SIG-M5 (cell line): ENCODE measurements around the gene MEGF10.

ENCODE experiments used
- DNase-seq: peaks from one replicate; lab custom pipeline; 2025; lab: John Stamatoyannopoulos, UW

MEGF10 gene

DNA sequence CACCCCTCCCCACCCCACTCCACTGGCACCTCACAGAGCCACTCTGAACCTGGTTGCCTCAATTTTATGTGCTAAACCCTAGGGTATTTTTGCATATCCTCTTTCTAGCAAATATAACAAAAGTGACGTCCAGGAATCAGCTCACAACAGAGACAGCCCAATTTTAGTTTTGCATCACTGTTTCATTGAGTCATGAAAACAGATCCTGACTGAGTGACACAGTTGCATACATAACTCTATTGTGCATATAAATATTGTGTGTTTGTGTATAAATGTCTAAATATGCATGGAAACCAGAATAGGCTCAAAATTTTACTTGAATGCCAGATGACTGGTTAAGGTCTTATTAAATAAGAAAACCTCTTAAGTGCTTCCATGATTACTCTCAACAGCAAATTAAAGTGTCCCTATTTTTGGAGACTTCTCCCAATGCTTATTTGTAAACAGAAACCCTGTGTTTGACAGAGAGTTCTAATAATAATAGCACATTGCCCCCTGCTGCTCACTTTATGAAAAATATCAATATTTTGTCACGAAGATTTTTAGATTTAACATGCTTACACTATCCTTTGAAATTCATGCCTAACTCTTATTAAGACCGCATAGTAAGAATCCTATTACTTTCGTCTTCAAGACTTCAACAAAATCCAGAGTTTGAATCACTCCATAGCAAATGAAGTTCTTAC is 151.3 kb downstream of the MEGF10 start:
- no peak for DNase-seq

DNA sequence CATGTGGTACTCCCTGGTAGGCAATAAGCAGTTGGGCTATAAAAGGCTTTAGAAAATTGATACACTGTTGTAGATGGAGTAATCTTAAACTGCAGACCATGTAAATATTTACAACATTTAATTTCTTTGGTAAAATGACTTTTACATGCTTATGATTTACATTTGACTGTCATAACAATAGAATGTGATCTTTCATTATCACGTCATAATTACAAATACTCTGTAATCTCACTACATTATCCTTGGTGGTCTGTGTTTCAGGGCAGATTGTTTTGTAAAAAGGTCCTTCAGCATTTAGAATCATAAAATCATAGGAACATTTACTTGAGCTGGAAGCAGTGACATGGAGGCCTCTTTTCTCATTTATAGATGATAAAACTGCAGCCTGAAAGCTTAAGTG is 153.6 kb downstream of the MEGF10 start:
- no peak for DNase-seq

DNA sequence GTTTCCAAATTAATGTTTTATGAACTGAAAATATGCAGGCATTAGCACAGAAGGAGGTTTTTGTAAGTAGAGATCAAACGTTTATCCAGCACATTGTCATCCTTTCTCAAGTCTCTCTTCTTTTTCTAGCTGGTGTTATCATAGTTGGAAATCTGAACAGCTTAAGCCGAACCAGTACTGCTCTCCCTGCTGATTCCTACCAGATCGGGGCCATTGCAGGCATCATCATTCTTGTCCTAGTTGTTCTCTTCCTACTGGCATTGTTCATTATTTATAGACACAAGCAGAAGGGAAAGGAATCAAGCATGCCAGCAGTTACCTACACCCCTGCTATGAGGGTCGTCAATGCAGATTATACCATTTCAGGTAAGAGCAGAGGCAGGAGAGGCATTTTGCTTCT is 154.7 kb downstream of the MEGF10 start:
- DNase-seq = no peak

DNA sequence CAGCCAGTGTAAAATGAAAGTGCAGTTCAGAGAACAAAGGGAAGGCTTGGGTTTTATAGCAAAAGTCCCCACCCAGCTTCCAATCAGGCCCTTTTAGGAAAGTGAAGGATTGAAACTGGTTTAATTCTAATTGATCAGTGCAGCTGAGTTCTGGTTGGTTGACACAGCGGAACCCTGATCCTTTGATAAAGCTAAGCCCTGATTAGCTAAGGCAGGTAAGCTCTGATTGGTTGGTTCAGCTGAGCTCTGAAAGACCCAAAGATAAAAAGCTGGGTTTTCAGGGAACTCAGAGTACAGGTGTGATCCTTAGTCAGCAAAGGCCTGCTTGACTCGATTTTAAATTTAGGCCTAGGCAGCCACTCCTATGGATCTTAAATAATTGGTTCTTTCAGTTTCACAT is 156.0 kb downstream of the MEGF10 start:
- DNase-seq = no peak

DNA sequence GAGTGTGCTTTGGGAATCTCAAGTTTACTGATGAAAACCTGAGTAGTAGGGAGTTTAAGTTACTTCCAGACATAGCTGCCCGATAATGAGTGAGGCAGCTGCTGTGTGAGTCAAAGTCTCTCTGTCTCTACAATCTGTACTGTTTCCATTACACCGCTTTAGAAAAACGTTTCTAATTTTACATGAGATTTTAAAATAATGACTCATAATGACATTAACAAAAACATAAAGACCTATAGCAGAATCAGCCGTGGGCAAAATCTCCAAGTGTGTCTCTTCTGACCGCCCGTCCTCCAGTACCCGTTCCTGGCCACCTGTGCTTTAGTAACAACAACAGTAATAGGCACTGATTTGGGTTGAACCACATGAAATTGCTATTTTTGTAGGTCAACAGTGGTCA is 157.2 kb downstream of the MEGF10 start:
- DNase-seq = no peak

DNA sequence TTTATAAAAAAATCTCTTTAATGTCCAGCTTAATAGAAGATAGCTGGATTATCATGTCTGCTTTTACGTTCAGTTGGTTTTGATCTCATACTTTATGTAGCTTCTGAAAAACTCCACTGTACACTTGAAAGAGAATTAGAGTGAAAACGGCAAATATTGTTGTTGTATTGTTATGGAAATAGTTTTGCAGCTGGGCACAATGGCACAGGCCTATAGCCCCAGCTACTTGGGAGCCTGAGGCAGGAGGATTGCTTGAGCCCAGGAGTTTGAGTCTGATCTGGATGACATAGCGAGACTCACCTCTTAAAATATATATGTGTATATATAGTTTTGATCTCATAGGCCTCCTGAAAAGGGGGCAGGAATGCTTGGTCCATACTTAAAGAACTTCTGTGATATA is 159.4 kb downstream of the MEGF10 start:
- no peak for DNase-seq

DNA sequence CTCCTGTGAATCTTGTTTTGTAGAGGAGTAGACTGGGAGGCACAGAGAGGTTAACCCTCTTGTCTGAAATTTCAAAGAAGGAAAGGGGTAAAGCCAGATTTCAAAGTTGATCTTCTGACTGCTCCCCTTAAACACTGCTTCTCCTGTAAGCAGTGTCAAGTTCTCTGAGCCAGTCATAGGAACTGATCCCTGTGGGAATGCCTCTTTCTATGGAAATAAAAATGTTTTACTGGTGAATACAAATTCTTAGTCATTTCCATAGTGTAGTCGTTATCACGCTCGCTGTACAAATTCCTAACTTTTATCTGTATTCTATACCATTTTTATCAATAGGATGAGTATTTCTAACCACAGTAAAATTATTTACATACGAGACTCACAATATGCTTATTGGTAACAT is 160.5 kb downstream of the MEGF10 start:
- DNase-seq = no peak

DNA sequence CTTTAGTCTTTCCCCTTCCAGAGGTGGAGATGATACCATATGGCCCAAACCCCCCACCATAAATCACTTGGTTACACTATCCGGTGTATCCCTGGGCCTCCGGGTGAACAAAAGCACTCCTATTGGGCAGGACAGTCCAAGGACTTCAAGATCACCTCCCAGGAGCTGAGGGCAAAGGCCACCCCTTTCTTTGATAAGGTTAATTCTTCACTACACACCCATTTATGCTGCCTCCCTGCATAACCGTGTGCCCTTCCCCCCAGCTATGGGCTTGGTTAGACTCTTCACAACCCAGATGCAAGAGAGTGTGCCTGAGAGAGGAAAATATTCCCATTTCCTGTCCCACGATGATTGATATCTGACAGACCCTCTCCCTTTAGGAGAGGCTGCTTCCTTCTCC is 162.0 kb downstream of the MEGF10 start:
- DNase-seq = no peak

DNA sequence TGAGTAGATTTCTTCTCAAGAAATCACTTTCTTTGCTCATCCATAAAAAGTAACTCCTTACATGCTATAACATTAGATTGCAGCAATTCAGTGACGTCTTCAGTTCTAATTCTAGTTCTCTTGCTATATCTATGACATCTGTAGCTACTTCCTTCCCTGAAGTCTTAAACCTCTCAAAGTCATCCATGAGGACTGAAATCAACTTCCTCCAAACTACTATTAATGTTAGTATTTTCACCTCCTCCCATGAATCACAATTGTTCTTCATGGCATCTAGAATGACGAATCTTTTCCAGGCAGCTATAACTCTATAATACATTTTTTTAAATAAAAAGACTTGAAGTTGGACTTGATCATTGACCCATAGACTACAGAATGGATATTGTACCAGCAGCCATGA is 180.6 kb downstream of the MEGF10 start:
- DNase-seq = no peak

DNA sequence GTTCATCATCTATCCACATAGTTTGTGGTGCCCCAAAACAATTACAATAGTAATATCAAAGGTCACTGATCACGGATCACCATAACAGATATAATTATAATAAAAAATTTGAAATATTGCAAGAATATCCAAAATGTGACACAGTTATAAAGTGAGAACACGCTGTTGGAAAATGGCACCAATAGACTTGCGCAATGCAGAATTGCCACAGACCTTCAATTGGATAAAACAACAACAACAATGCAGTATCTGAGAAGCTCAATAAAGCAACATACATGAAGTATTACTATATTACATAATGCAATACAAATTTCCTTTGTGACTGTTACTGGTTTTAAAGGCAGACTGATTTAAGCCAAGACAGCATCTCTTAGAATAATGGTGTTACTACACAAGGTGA is 182.1 kb downstream of the MEGF10 start:
- DNase-seq = no peak

DNA sequence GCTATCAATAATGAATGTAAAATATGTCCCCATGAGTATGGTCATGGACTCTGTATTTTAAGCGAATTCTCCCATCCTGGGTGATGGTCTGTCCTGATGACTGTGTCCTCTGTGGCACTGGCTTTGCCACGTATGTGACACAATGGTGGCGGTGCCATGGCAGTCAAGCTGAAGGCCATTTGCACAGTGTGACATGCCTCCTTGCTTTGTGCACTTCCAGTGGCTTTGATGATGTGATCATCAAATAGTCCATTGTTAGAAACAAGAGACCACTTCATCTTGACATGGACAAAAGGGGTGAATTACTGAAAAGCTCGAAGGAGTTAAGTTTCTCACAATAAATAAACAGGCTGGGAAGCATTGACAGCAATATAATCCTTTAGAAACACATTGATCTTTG is 195.9 kb downstream of the MEGF10 start:
- no peak for DNase-seq

DNA sequence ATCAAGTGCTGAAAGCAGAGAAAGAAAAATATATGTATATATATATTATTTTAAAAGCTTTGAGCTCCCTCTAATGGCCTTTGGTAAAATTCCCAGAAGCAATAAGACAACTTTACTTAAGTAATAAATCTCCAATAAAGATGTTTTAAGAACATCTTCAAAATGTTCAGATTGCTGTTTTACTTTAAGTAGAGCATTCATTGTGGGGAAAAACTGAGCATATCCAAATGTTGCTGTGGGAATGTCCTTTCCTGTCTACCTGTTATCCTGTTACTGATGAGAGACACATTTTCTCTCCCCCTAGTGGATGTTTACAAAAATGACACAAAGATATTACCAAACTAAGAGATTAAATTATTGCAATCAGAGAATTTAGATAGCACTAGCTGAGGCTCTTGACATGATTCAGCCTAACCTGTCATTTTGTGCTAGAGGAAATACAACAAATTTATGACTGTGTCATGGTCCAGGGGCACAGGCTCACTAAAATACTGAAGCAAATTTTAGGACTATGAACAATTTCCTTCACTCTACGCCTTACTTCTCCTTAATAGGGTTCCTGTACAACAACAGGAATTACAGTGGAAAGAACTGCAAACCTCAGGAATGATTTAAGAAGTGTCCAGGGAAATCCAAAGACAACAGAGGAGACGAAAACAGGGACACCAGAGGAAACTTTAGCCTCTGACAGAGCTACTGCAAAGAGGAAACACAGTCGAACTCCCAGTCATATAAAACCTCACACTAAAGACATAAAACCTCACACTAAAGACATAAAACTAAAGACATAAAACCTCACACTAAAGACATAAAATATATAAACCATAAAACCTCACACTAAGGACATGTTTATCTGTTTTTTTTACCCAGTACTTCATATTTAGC is 202.5 kb downstream of the MEGF10 start:
- DNase-seq = no peak

DNA sequence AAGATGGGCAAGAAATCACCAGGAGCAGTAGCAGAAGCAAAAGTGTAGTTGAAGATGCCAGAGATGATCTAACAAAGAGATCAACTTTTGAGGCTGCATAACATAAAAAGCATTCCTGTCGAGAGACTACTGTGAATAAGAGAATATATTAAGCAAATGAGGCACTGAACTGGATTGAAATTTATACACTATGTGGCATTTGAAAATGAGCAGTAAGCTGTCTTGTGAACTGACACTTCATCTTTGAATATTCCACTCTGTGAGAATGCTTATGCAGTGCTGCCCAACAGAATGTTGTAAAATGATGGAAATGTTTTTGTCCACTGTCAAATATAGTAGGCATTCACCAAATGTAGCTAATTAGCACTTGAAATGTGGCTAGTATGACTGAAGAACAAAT is 208.0 kb downstream of the MEGF10 start:
- DNase-seq = no peak

DNA sequence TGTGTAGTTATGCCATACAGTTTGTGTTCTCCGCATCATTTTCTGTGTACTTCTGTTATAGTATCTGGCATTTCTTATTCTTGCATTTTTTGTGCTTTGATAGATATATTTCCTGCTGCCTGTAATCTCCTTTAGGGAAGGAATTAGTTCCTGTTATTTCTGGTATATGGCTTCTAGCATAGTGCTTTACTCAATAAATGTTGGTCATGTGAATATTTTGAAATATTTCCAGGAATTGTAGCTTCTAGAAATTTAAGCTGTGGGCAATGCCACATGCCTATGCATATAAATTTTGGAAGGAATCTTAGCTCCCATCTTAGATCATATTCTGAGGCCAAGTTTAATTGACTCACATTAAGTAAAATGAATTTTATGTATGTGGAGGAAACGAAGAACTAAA is 215.3 kb downstream of the MEGF10 start:
- DNase-seq = no peak

DNA sequence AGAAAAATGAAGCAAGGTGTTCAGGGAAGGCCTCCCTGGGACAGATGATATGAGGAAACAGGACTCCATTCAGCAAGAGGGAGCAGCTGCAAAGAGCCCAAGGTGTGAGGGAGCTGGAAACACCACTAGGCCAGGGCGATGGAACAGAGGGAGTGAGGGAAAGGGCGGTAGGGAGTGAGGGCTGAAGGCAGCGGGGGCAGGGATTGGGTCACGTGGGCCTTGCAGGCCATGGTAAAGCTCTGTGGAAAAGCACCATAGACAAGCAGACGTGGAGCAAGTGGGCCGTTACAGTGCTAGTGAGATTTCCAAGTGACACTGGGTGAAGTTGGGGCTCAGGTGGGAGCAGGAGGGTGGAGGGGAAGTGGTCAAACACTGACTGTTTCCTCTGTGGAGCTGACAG is 216.0 kb downstream of the MEGF10 start:
- DNase-seq = no peak

DNA sequence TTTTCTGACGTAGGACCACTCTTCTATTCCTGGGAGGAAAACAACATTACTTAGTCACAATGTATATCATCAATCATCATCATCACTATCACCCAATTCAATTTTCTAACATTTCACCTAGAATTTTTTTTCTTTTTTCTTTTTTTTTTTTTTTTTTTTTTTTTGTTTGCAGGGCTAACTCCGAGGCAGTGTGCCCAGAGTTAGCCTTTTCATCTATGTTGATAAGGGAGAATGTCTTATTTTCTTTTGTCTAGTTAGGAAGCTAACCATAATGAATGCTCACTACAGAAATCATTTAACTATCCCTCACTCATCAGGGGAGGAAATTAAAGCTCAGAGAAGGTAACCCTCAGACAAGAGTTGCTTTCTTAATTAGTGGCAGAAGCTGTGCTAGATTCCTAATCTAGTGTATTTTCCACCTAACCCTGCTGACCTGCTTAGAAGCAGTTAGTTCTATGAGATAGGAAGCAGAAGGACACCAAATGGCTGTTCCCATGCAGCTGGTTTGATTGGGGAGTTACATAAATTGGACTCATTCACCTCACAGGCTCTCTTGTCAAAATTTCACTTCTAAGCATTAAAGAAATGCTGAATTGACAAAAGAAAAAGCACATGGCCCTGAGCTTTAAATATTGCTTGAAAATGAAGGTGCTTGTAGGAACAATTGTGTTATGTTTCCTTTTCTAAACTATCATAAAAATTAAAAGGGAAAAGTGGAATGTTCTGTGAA is 218.2 kb downstream of the MEGF10 start:
- no peak for DNase-seq
